WTC11 (cell line): ENCODE measurements around the gene FNIP1.

Experiments used
- ATF3 ChIP-seq: sonication (generic); formaldehyde crosslinking; conservative IDR thresholded peaks from 2 replicates; pipeline ENCODE4 v1.8.1; 2022; ENCODE audit warnings: mild to moderate bottlenecking, missing genetic modification reagents
- CBFB ChIP-seq: sonication (generic); formaldehyde crosslinking; IDR thresholded peaks from 2 replicates; pipeline ENCODE4 v1.8.1; 2022; ENCODE audit warnings: mild to moderate bottlenecking, low read depth, missing genetic modification reagents
- CTCF ChIP-seq: fragments of 200-600 bp; IDR thresholded peaks from 2 replicates; pipeline ENCODE4 v1.8.0; 2022; ENCODE audit warnings: antibody characterized with exemption
- IRF1 ChIP-seq: sonication (generic); formaldehyde crosslinking; IDR thresholded peaks from 2 replicates; pipeline ENCODE4 v1.8.0; 2023; ENCODE audit warnings: missing genetic modification reagents
- TF ChIP-seq, protein P1 (sequence below): sonication (generic); formaldehyde crosslinking; IDR thresholded peaks from 2 replicates; pipeline ENCODE4 v1.8.1; 2023; ENCODE audit warnings: mild to moderate bottlenecking, missing genetic modification reagents

GRCh38 chr5:131611064-131611381 lies 185.8 kb downstream of the FNIP1 start:
- TF ChIP-seq IRF1 (CRISPR knock-in tag) (no peak), CTCF (no peak), ATF3 (CRISPR knock-in tag) (no peak), CBFB (CRISPR knock-in tag) (no peak)
- TF ChIP-seq, protein P1, sequence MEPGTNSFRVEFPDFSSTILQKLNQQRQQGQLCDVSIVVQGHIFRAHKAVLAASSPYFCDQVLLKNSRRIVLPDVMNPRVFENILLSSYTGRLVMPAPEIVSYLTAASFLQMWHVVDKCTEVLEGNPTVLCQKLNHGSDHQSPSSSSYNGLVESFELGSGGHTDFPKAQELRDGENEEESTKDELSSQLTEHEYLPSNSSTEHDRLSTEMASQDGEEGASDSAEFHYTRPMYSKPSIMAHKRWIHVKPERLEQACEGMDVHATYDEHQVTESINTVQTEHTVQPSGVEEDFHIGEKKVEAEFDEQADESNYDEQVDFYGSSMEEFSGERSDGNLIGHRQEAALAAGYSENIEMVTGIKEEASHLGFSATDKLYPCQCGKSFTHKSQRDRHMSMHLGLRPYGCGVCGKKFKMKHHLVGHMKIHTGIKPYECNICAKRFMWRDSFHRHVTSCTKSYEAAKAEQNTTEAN: no peak
